H1 (cell line): Measurements from ENCODE around the gene CHAC2. TPM values are rescaled to one million over a fixed set of nuclear protein-coding genes. Genes with fewer than 3 reads are reported as not detected.
"Not testable (repeated sequence)": the region's sequence is repeated elsewhere in the genome, so short reads cannot be mapped to it uniquely, and the experiment has no call there.

Experiments
- CTCF ChIA-PET: fragments of 300-600 bp; sonication (Branson Sonifier 250); formaldehyde crosslinking; loops from one replicate; lab custom pipeline; 2021; ENCODE audit not compliant: partially characterized antibody; lab: Charles Lee
- POLR2A ChIA-PET: fragments of 300-600 bp; sonication (Branson Sonifier 250); formaldehyde crosslinking; loops from one replicate; lab custom pipeline; 2021; ENCODE audit warnings: inconsistent platforms; ENCODE audit not compliant: partially characterized antibody; lab: Charles Lee
- DNase-seq, 2 experiments: peaks; one replicate each; pipeline versions ENCODE4 v3.0.0 to v3.0.0-alpha.2; 2010 to 2022; ENCODE audit warnings: low spot score in 2 of 2, low read depth in 1 of 2, mixed read lengths in 1 of 2
- FAIRE-seq: peaks from 2 replicates; lab custom pipeline; 2011; peaks lifted over from hg19 to GRCh38; lab: Jason Lieb, UNC
- H2AFZ ChIP-seq: 2 replicates; pipeline ENCODE4 v1.8.1; 2012; ENCODE audit warnings: low read length, inconsistent platforms
- H2AK5ac ChIP-seq: 2 replicates; pipeline ENCODE4 v1.6.1; 2013; ENCODE audit warnings: low read depth, low read length
- H2BK120ac ChIP-seq: replicated peaks from 2 replicates; pipeline ENCODE3; 2013; ENCODE audit warnings: low read depth, low read length, inconsistent platforms
- H2BK12ac ChIP-seq: 2 replicates; pipeline ENCODE4 v1.6.1; 2013; ENCODE audit warnings: low read depth, low read length
- H2BK15ac ChIP-seq: 2 replicates; pipeline ENCODE4 v1.6.1; 2013; ENCODE audit warnings: low read length
- H2BK20ac ChIP-seq: 2 replicates; pipeline ENCODE4 v1.6.1; 2013; ENCODE audit warnings: low read length
- H2BK5ac ChIP-seq: 2 replicates; pipeline ENCODE4 v1.6.1; 2013; ENCODE audit warnings: low read depth, low read length
- H3K14ac ChIP-seq: 2 replicates; pipeline ENCODE4 v1.6.1; 2013; ENCODE audit warnings: inconsistent platforms; ENCODE audit not compliant: insufficient read length
- H3K18ac ChIP-seq: 2 replicates; pipeline ENCODE4 v1.6.1; 2013; ENCODE audit warnings: low read length; ENCODE audit errors: extremely low read depth
- H3K23ac ChIP-seq: 2 replicates; pipeline ENCODE4 v1.6.1; 2013; ENCODE audit warnings: inconsistent platforms; ENCODE audit not compliant: insufficient read length
- H3K23me2 ChIP-seq: 2 replicates; pipeline ENCODE4 v1.6.1; 2013; ENCODE audit warnings: low read depth, low read length
- H3K27ac ChIP-seq: 2 replicates; pipeline ENCODE4 v1.6.1; 2011; ENCODE audit warnings: low read depth, low read length, inconsistent platforms
- H3K27me3 ChIP-seq, 4 experiments: replicated peaks in 1 of 4; 1 replicate in 1 of 4; 2 replicates in 3 of 4; pipeline versions ENCODE4 v1.6.1 to v1.8.1; 2011 to 2013; ENCODE audit warnings: low read length in 3 of 4, mild to moderate bottlenecking in 3 of 4, inconsistent platforms in 2 of 4, mixed read lengths in 2 of 4, moderate library complexity in 1 of 4; ENCODE audit not compliant: control insufficient read depth in 3 of 4, insufficient read depth in 3 of 4; ENCODE audit errors: extremely low read depth in 1 of 4
- H3K36me3 ChIP-seq, 4 experiments: 2 replicates each; pipeline versions ENCODE4 v1.6.1 to v1.8.1; 2011 to 2013; ENCODE audit warnings: mild to moderate bottlenecking in 4 of 4, low read length in 3 of 4, moderate library complexity in 2 of 4, control low read depth in 1 of 4, inconsistent platforms in 1 of 4; ENCODE audit not compliant: insufficient read depth in 4 of 4, control insufficient read depth in 2 of 4
- H3K4ac ChIP-seq: replicated peaks from 2 replicates; pipeline ENCODE3; 2013; ENCODE audit warnings: low read length, low read depth, mixed read lengths, inconsistent platforms; ENCODE audit not compliant: insufficient read length
- H3K4me1 ChIP-seq, 4 experiments: replicated peaks in 1 of 4; 1 replicate in 1 of 4; 2 replicates in 3 of 4; pipeline versions ENCODE4 v1.6.1 to v1.8.1; 2011 to 2013; ENCODE audit warnings: low read length in 3 of 4, inconsistent platforms in 2 of 4, mixed read lengths in 1 of 4; ENCODE audit not compliant: insufficient read depth in 4 of 4, control insufficient read depth in 3 of 4
- H3K4me2 ChIP-seq, 2 experiments: 2 replicates each; pipeline versions ENCODE4 v1.6.1 to v1.8.1; 2011 to 2013; ENCODE audit warnings: low read depth in 2 of 2, low read length in 2 of 2, control low read depth in 1 of 2, inconsistent platforms in 1 of 2, mild to moderate bottlenecking in 1 of 2; ENCODE audit not compliant: insufficient read depth in 1 of 2
- H3K4me3 ChIP-seq, 4 experiments: fragments of 200-600, 300-600 bp in 1 of 4; sonication (generic), shearing (Covaris generic), sonication (Bioruptor Twin) in 1 of 4; 2 replicates each; pipeline versions ENCODE4 v1.5.1 to v1.8.1; 2011 to 2016; ENCODE audit warnings: low read length in 4 of 4, low read depth in 3 of 4, control low read depth in 2 of 4, inconsistent platforms in 2 of 4, mild to moderate bottlenecking in 2 of 4, mixed read lengths in 1 of 4, moderate library complexity in 1 of 4; ENCODE audit not compliant: insufficient read depth in 2 of 4; ENCODE audit errors: extremely low read depth in 1 of 4
- H3K56ac ChIP-seq: replicated peaks from 2 replicates; pipeline ENCODE3; 2013; ENCODE audit warnings: low read depth, mild to moderate bottlenecking, mixed read lengths, low read length, inconsistent platforms; ENCODE audit not compliant: insufficient read length
- H3K79me1 ChIP-seq: 2 replicates; pipeline ENCODE4 v1.6.1; 2013; ENCODE audit warnings: low read depth, low read length, control low read depth
- H3K79me2 ChIP-seq, 2 experiments: 2 replicates each; pipeline versions ENCODE4 v1.6.1 to v1.8.1; 2012 to 2013; ENCODE audit warnings: low read length in 2 of 2, mild to moderate bottlenecking in 2 of 2, inconsistent platforms in 1 of 2; ENCODE audit not compliant: insufficient read depth in 2 of 2, control insufficient read depth in 1 of 2
- H3K9ac ChIP-seq, 4 experiments: replicated peaks in 1 of 4; 1 replicate in 1 of 4; 2 replicates in 3 of 4; pipeline versions ENCODE4 v1.6.1 to v1.8.1; 2011 to 2013; ENCODE audit warnings: low read depth in 3 of 4, low read length in 3 of 4, control low read depth in 2 of 4, mild to moderate bottlenecking in 2 of 4, moderate library complexity in 2 of 4, inconsistent platforms in 1 of 4; ENCODE audit errors: extremely low read depth in 1 of 4
- H3K9me3 ChIP-seq, 2 experiments: 2 replicates each; pipeline versions ENCODE4 v1.6.1 to v1.8.1; 2012 to 2013; ENCODE audit warnings: mild to moderate bottlenecking in 2 of 2, moderate library complexity in 2 of 2, control low read depth in 1 of 2, inconsistent platforms in 1 of 2, low read depth in 1 of 2, low read length in 1 of 2, mixed read lengths in 1 of 2; ENCODE audit not compliant: insufficient read depth in 2 of 2
- H4K20me1 ChIP-seq, 2 experiments: replicated peaks in 1 of 2; 2 replicates each; pipeline versions ENCODE3 to v1.8.1; 2011 to 2013; ENCODE audit warnings: inconsistent platforms in 2 of 2, low read length in 2 of 2, mild to moderate bottlenecking in 1 of 2; ENCODE audit not compliant: insufficient read depth in 2 of 2, control insufficient read depth in 1 of 2
- H4K5ac ChIP-seq: 2 replicates; pipeline ENCODE4 v1.6.1; 2013; ENCODE audit warnings: low read length, low read depth, mixed read lengths, inconsistent platforms; ENCODE audit not compliant: insufficient read length
- H4K8ac ChIP-seq: 2 replicates; pipeline ENCODE4 v1.8.0; 2013; ENCODE audit warnings: mild to moderate bottlenecking, moderate library complexity, low read length, inconsistent platforms; ENCODE audit not compliant: insufficient read depth; ENCODE audit errors: extremely low read depth
- H4K91ac ChIP-seq: replicated peaks from 2 replicates; pipeline ENCODE3; 2013; ENCODE audit warnings: low read length, mixed read lengths, inconsistent platforms; ENCODE audit not compliant: insufficient read length
- WGBS, 2 experiments: shearing (Covaris generic) in 1 of 2; methylation state at CpG; one replicate each; pipeline versions ENCODE4 v1.1.6 to v1.1.7; 2013 to 2015; ENCODE audit warnings: low lambda C conversion rate in 2 of 2, mixed read lengths in 2 of 2, inconsistent platforms in 1 of 2, low coverage in 1 of 2, missing lambda C conversion rate in 1 of 2; ENCODE audit not compliant: insufficient replicate concordance in 2 of 2, insufficient coverage in 1 of 2, insufficient read length in 1 of 2; ENCODE audit errors: extremely low coverage in 1 of 2, missing lambda C conversion rate in 1 of 2; 5-methylcytosine and 5-hydroxymethylcytosine counted together
- polyA plus RNA-seq, 7 experiments: library from polyadenylated mRNA; depleted of rRNA in 3 of 7; stranded (reverse) in 5 of 7; unstranded in 2 of 7; fragments of >200 nt in 5 of 7; fragments of 200-250 nt in 2 of 7; gene quantifications; 1 replicate in 5 of 7; 2 replicates in 1 of 7; 4 replicates in 1 of 7; pipeline versions ENCODE4 v1.2.1 to v1.2.3, GENCODE V29; 2011 to 2013; ENCODE audit warnings: missing spikeins in 2 of 7, mixed read lengths in 2 of 7
- total RNA-seq: library from RNA; stranded (reverse); fragmentation: NEBNext Ultra II Directional; extraction: Animal tissue kit (Norgen Biotek cat#: 25700); gene quantifications from 2 replicates; pipeline ENCODE4 v1.2.1, GENCODE V29; 2021

Gene CHAC2
- total and polyA plus RNA-seq, 2 of the 8 experiments (the other 6 are each of a cell fraction or from before 2014, with no cell fraction given) = 5.4 to 11.2 TPM

GRCh38 chr2:53757206-53757605 is 10.4 kb upstream of the CHAC2 start:
- not testable (repeated sequence) for H2BK15ac ChIP-seq, H2BK5ac ChIP-seq, H3K9me3 ChIP-seq, H4K91ac ChIP-seq, H3K14ac ChIP-seq, H3K27me3 ChIP-seq, H4K8ac ChIP-seq, H3K36me3 ChIP-seq, H3K4me1 ChIP-seq, H3K9ac ChIP-seq, H3K4me3 ChIP-seq, FAIRE-seq, H3K27ac ChIP-seq, DNase-seq, H2BK20ac ChIP-seq, H3K23ac ChIP-seq, H2AFZ ChIP-seq, H3K4ac ChIP-seq, H3K4me2 ChIP-seq, H3K23me2 ChIP-seq, H4K5ac ChIP-seq, H2BK120ac ChIP-seq, H2BK12ac ChIP-seq, H3K79me1 ChIP-seq, H3K18ac ChIP-seq, H3K56ac ChIP-seq, H4K20me1 ChIP-seq, H3K79me2 ChIP-seq, H2AK5ac ChIP-seq
- ChIA-PET CTCF (interaction anchor here (0.9 to 1.4 kb wide), 2 partner anchors 10 to 12 kb away, joined by 3 to 7 read pairs; partner anchors contain the start of gene CHAC2), POLR2A (interaction anchor here (1.2 to 3.6 kb wide), 2 partner anchors 11 to 12 kb away, joined by 4 to 13 read pairs; partner anchors contain the start of gene CHAC2)
- WGBS, 2 experiments = 93% methylated on average over 12 of the region's 14 CpGs; no CpG with 5 or more reads in 1 of the 2 experiments
